ENCODE data around the gene D2HGDH.
"Not testable (repeated sequence)": the region's sequence is repeated elsewhere in the genome, so short reads cannot be mapped to it uniquely, and the experiment has no call there.

Gene D2HGDH

GRCh38 chr2:241817821-241818215 lies 83.4 kb downstream of the D2HGDH start:
- not testable (repeated sequence) for H3K4me3 ChIP-seq (ENCODE audit: low read depth, low read length)

Measured in iPS-11a (cell line).